IMR-90 (cell line): Measurements from ENCODE around the gene KLF9. TPM values are rescaled to one million over a fixed set of nuclear protein-coding genes. Genes with fewer than 3 reads are reported as not detected.

Source experiments
- ATAC-seq: fragments of 200-7000 bp; cut with Tn5 transposase; 2 replicates; pipeline ENCODE4 v1.9.1; 2020; ENCODE audit warnings: low read depth, mild to moderate bottlenecking, moderate library complexity
- BruUV-seq: library from RNA; stranded (reverse); fragments of 400-500 nt; replicated peaks from 2 replicates; lab custom pipeline; 2021; lab: Mats Ljungman, UMichigan
- CTCF ChIA-PET: fragments of 300-600 bp; formaldehyde crosslinking; extraction: SDS; loops from one replicate; lab custom pipeline; 2021; ENCODE audit warnings: antibody characterized with exemption; lab: Yijun Ruan, JAX
- POLR2A ChIA-PET: fragments of 300-600 bp; sonication (Branson Sonifier 250); formaldehyde crosslinking; loops from one replicate; lab custom pipeline; 2022; ENCODE audit warnings: antibody characterized with exemption; ENCODE audit not compliant: unreplicated experiment; lab: Charles Lee
- DNase-seq: peaks from one replicate; pipeline ENCODE4 v3.0.0; 2013
- H2AFZ ChIP-seq: replicated peaks from 2 replicates; pipeline ENCODE3; 2013; ENCODE audit warnings: low read length, mild to moderate bottlenecking; ENCODE audit not compliant: poor library complexity
- H2AK5ac ChIP-seq: 2 replicates; pipeline ENCODE4 v1.6.1; 2013; ENCODE audit warnings: low read depth, low read length, inconsistent platforms
- H2AK9ac ChIP-seq: replicated peaks from 2 replicates; pipeline ENCODE3; 2013; ENCODE audit warnings: mild to moderate bottlenecking, low read depth, low read length, moderate library complexity; ENCODE audit not compliant: poor library complexity
- H2BK120ac ChIP-seq: 2 replicates; pipeline ENCODE4 v1.6.1; 2013; ENCODE audit warnings: low read depth, low read length, inconsistent platforms
- H2BK15ac ChIP-seq: 3 replicates; pipeline ENCODE4 v1.6.1; 2013; ENCODE audit warnings: low read depth, low read length, inconsistent platforms
- H2BK20ac ChIP-seq: 2 replicates; pipeline ENCODE4 v1.6.1; 2013; ENCODE audit warnings: low read depth, mild to moderate bottlenecking, inconsistent platforms, low read length, moderate library complexity
- H2BK5ac ChIP-seq: 2 replicates; pipeline ENCODE4 v1.6.1; 2013; ENCODE audit warnings: mild to moderate bottlenecking, low read depth, low read length, inconsistent platforms; ENCODE audit not compliant: poor library complexity, severe bottlenecking
- H3K14ac ChIP-seq: replicated peaks from 2 replicates; pipeline ENCODE4 v1.6.1; 2013; ENCODE audit warnings: low read depth, low read length, inconsistent platforms
- H3K18ac ChIP-seq: 2 replicates; pipeline ENCODE4 v1.6.1; 2013; ENCODE audit warnings: low read depth, low read length, control low read depth
- H3K23ac ChIP-seq: 2 replicates; pipeline ENCODE4 v1.6.1; 2013; ENCODE audit warnings: low read depth, low read length, inconsistent platforms
- H3K27ac ChIP-seq: 2 replicates; pipeline ENCODE4 v1.5.1; 2013; ENCODE audit warnings: mild to moderate bottlenecking, control low read depth, low read length; ENCODE audit not compliant: insufficient read depth
- H3K27me3 ChIP-seq: 2 replicates; pipeline ENCODE4 v1.6.1; 2013; ENCODE audit warnings: low read length; ENCODE audit not compliant: control insufficient read depth, insufficient read depth
- H3K36me3 ChIP-seq: 2 replicates; pipeline ENCODE4 v1.6.1; 2013; ENCODE audit warnings: low read length, mixed read lengths; ENCODE audit not compliant: control insufficient read depth, insufficient read depth
- H3K4ac ChIP-seq: 2 replicates; pipeline ENCODE4 v1.6.1; 2013; ENCODE audit warnings: low read depth, low read length, inconsistent platforms
- H3K4me1 ChIP-seq: 2 replicates; pipeline ENCODE4 v1.6.1; 2013; ENCODE audit warnings: low read length, mixed read lengths; ENCODE audit not compliant: control insufficient read depth, insufficient read depth
- H3K4me2 ChIP-seq: 2 replicates; pipeline ENCODE4 v1.6.1; 2013; ENCODE audit warnings: low read depth, mild to moderate bottlenecking, control low read depth, low read length, moderate library complexity
- H3K4me3 ChIP-seq: 2 replicates; pipeline ENCODE4 v1.5.1; 2013; ENCODE audit warnings: low read depth, mild to moderate bottlenecking, control low read depth, low read length, moderate library complexity; ENCODE audit not compliant: insufficient read depth
- H3K56ac ChIP-seq: 2 replicates; pipeline ENCODE4 v1.6.1; 2013; ENCODE audit warnings: low read length, inconsistent platforms; ENCODE audit not compliant: insufficient read depth; ENCODE audit errors: extremely low read depth
- H3K79me1 ChIP-seq, 2 experiments: 2 replicates each; pipeline ENCODE4 v1.6.1; 2013; ENCODE audit warnings: low read length in 2 of 2, inconsistent platforms in 1 of 2, low read depth in 1 of 2
- H3K9ac ChIP-seq: 2 replicates; pipeline ENCODE4 v1.6.1; 2013; ENCODE audit warnings: low read depth, low read length, control low read depth
- H3K9me1 ChIP-seq: 2 replicates; pipeline ENCODE4 v1.6.1; 2013; ENCODE audit warnings: low read length, inconsistent platforms; ENCODE audit not compliant: insufficient read depth
- H3K9me3 ChIP-seq: 2 replicates; pipeline ENCODE4 v1.6.1; 2013; ENCODE audit warnings: low read length; ENCODE audit not compliant: control insufficient read depth, insufficient read depth
- H4K20me1 ChIP-seq: 2 replicates; pipeline ENCODE4 v1.6.1; 2013; ENCODE audit warnings: low read length, inconsistent platforms; ENCODE audit not compliant: insufficient read depth
- H4K5ac ChIP-seq: 2 replicates; pipeline ENCODE4 v1.6.1; 2013; ENCODE audit warnings: mild to moderate bottlenecking, low read depth, low read length, control low read depth
- H4K8ac ChIP-seq, 2 experiments: 2 replicates each; pipeline ENCODE4 v1.6.1; 2013; ENCODE audit warnings: low read depth in 2 of 2, low read length in 2 of 2, control low read depth in 1 of 2, inconsistent platforms in 1 of 2
- H4K91ac ChIP-seq: 2 replicates; pipeline ENCODE4 v1.6.1; 2013; ENCODE audit warnings: low read depth, low read length, inconsistent platforms; ENCODE audit not compliant: insufficient read depth
- BHLHE40 ChIP-seq: fragments of 150-350 bp; IDR thresholded peaks from 2 replicates; pipeline ENCODE4 v1.6.1; 2016; ENCODE audit warnings: mild to moderate bottlenecking, low read depth, low read length
- CEBPB ChIP-seq: IDR thresholded peaks from 2 replicates; pipeline ENCODE4 v1.6.1; 2012; ENCODE audit warnings: low read depth, low read length, improper control_type of control experiment
- CHD1 ChIP-seq: IDR thresholded peaks from 2 replicates; pipeline ENCODE4 v1.6.1; 2012; ENCODE audit warnings: low read depth, low read length, improper control_type of control experiment
- FOS ChIP-seq: fragments of 150-350 bp; IDR thresholded peaks from 2 replicates; pipeline ENCODE4 v1.6.1; 2016; ENCODE audit warnings: low read depth, low read length
- MAFK ChIP-seq: IDR thresholded peaks from 2 replicates; pipeline ENCODE4 v1.6.1; 2012; ENCODE audit warnings: low read depth, low read length, improper control_type of control experiment
- MAZ ChIP-seq: IDR thresholded peaks from 2 replicates; pipeline ENCODE4 v1.6.1; 2012; ENCODE audit warnings: low read depth, mild to moderate bottlenecking, low read length, improper control_type of control experiment, moderate library complexity, borderline replicate concordance
- MXI1 ChIP-seq: IDR thresholded peaks from 2 replicates; pipeline ENCODE4 v1.6.1; 2012; ENCODE audit warnings: low read depth, mild to moderate bottlenecking, low read length, moderate library complexity, borderline replicate concordance
- NFE2L2 ChIP-seq: fragments of 150-350 bp; IDR thresholded peaks from 2 replicates; pipeline ENCODE4 v1.6.1; 2016; ENCODE audit warnings: low read depth, mild to moderate bottlenecking, low read length
- POLR2A ChIP-seq: IDR thresholded peaks from 2 replicates; pipeline ENCODE4 v1.6.1; 2012; ENCODE audit warnings: mild to moderate bottlenecking, low read depth, low read length
- RAD21 ChIP-seq: IDR thresholded peaks from 2 replicates; pipeline ENCODE4 v1.6.1; 2012; ENCODE audit warnings: low read length, improper control_type of control experiment
- RCOR1 ChIP-seq: IDR thresholded peaks from 2 replicates; pipeline ENCODE4 v1.6.1; 2012; ENCODE audit warnings: mild to moderate bottlenecking, low read length, improper control_type of control experiment; ENCODE audit not compliant: insufficient replicate concordance
- RFX5 ChIP-seq: IDR thresholded peaks from 2 replicates; pipeline ENCODE4 v1.8.0; 2012; ENCODE audit warnings: low read depth, mild to moderate bottlenecking, low read length, moderate library complexity
- SMC3 ChIP-seq: fragments of 150-350 bp; IDR thresholded peaks from 2 replicates; pipeline ENCODE4 v1.6.1; 2016; ENCODE audit warnings: low read depth, mild to moderate bottlenecking, antibody characterized with exemption, low read length, moderate library complexity
- WGBS, 2 experiments: methylation state at CpG; one replicate each; pipeline versions ENCODE4 v1.1.5 to v1.1.7; 2013; ENCODE audit warnings: missing lambda C conversion rate in 2 of 2; ENCODE audit not compliant: insufficient read length in 1 of 2; ENCODE audit errors: extremely low coverage in 2 of 2; 5-methylcytosine and 5-hydroxymethylcytosine counted together
- dilution Hi-C: fragments of 300-500 bp; cut with HindIII; formaldehyde crosslinking; loops from one replicate; pipeline ENCODE4 v1.14.3; 2018; ENCODE audit warnings: low sequenced_read_pairs; ENCODE audit not compliant: unreplicated experiment
- in situ Hi-C: fragments of 300-500 bp; cut with MboI; formaldehyde crosslinking; loops from 3 replicates; pipeline ENCODE4 v1.14.3; 2019; ENCODE audit warnings: low sequenced_read_pairs, inconsistent platforms, mixed read lengths
- intact Hi-C: fragments of 100-400 bp; cut with micrococcal nuclease; formaldehyde crosslinking; loops from 2 replicates; pipeline ENCODE4 v1.10.0; 2022
- polyA plus RNA-seq, 3 experiments: library from polyadenylated mRNA; depleted of rRNA; stranded (reverse); fragments of >200 nt; gene quantifications; 2 replicates each; pipeline ENCODE4 v1.2.3, GENCODE V29; 2012; ENCODE audit warnings: low replicate concordance in 1 of 3
- total RNA-seq: library from RNA; depleted of rRNA; stranded (reverse); fragments of >200 nt; gene quantifications from 2 replicates; pipeline ENCODE4 v1.2.3, GENCODE V29; 2012
- TF ChIP-seq, protein P1 (sequence below): conservative IDR thresholded peaks from 2 replicates; pipeline ENCODE4 v1.5.1; 2012; ENCODE audit warnings: mild to moderate bottlenecking, low read depth, low read length, improper control_type of control experiment
- TF ChIP-seq, protein P2 (sequence below): fragments of 150-350 bp; IDR thresholded peaks from 2 replicates; pipeline ENCODE4 v1.6.1; 2017; ENCODE audit warnings: mild to moderate bottlenecking, antibody characterized with exemption, low read length, low read depth
- TF ChIP-seq, protein P3 (sequence below): fragments of 150-350 bp; IDR thresholded peaks from 2 replicates; pipeline ENCODE4 v1.6.1; 2016; ENCODE audit warnings: low read depth, mild to moderate bottlenecking, low read length, moderate library complexity, borderline replicate concordance

Gene KLF9
- total and polyA plus RNA-seq, 2 of the 4 experiments (the other 2 are of a cell fraction), result 4.1 to 7.5 TPM

DNA sequence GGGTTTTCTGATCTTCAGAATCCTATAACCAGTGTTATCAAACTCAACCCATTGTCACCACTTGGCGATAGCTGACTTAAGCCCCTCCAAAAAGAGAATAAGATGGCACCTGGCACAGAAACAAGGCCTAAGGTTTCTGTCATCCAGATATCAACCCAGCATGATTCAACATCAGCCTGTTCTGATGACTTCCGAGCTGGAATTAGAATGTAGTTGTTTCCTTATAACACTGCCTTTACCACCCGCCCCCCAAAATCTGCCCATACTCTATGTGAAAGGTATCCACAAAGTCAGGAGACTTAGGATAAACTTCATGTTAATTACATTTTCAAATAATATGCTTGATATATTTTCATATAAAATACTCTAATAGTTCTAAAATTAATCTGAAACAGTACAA is 5.2 kb downstream of the KLF9 start:
- Histone ChIP-seq H3K4ac (peak overlapping the region; percentile 17; the same call in 1 of the 2 replicates), H3K9ac (no peak overlapping the region), H3K4me1 (peaks cover 25% of the 10 kb centered on the region), H4K5ac (no peak overlapping the region), H2BK5ac (no peak overlapping the region), H3K9me1 (peaks cover 28% of the 10 kb centered on the region), H3K18ac (no peak overlapping the region), H2AK5ac (no peak overlapping the region), H2AK9ac (no peak overlapping the region), H3K14ac (no peak overlapping the region), H4K8ac (no peak overlapping the region), H4K20me1 (peaks cover 30% of the 10 kb centered on the region), H3K23ac (peak overlapping the region; percentile 40; the same call in 1 of the 2 replicates), H3K56ac (no peak overlapping the region), H2BK15ac (no peak overlapping the region), H3K9me3 (no peaks in the 10 kb centered on the region), H2AFZ (no peak overlapping the region), H3K27me3 (no peaks in the 10 kb centered on the region), H3K4me3 (no peak overlapping the region), H2BK120ac (no peak overlapping the region), H3K27ac (no peak overlapping the region), H3K4me2 (no peak overlapping the region; the same call in 1 of the 2 replicates), H4K91ac (peak overlapping the region; percentile 13; the same call in 1 of the 2 replicates), H2BK20ac (no peak overlapping the region), H3K36me3 (0 out of 2 replicates have a peak, but pooled peaks cover 3% of the 10 kb centered on the region), H3K79me1 (peaks cover 7 to 75% of the 10 kb centered on the region in 2 experiments; a peak in 3 of 4 replicates)
- no CpG with 5 or more reads among the region's 3 CpGs for WGBS, 2 experiments
- BruUV-seq, result no TSS peak
- in situ Hi-C loops, result loop anchor here (5.0 kb wide), 1 partner anchor 57 kb away; no protein-coding TSS in a partner anchor
- intact Hi-C loops, result loop anchor here (5.0 kb wide), 1 partner anchor 287 kb away; no protein-coding TSS in a partner anchor
- no peak for ATAC-seq
- dilution Hi-C loops, result no loop called here
- TF ChIP-seq FOS (no peak), RCOR1 (no peak), POLR2A (no peak), NFE2L2 (no peak), CEBPB (no peak), CHD1 (no peak), RFX5 (no peak), BHLHE40 (no peak), MAFK (no peak), MXI1 (no peak), RAD21 (no peak), SMC3 (no peak), MAZ (no peak)
- TF ChIP-seq, protein P1, sequence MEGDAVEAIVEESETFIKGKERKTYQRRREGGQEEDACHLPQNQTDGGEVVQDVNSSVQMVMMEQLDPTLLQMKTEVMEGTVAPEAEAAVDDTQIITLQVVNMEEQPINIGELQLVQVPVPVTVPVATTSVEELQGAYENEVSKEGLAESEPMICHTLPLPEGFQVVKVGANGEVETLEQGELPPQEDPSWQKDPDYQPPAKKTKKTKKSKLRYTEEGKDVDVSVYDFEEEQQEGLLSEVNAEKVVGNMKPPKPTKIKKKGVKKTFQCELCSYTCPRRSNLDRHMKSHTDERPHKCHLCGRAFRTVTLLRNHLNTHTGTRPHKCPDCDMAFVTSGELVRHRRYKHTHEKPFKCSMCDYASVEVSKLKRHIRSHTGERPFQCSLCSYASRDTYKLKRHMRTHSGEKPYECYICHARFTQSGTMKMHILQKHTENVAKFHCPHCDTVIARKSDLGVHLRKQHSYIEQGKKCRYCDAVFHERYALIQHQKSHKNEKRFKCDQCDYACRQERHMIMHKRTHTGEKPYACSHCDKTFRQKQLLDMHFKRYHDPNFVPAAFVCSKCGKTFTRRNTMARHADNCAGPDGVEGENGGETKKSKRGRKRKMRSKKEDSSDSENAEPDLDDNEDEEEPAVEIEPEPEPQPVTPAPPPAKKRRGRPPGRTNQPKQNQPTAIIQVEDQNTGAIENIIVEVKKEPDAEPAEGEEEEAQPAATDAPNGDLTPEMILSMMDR, result no peak
- TF ChIP-seq, protein P2, sequence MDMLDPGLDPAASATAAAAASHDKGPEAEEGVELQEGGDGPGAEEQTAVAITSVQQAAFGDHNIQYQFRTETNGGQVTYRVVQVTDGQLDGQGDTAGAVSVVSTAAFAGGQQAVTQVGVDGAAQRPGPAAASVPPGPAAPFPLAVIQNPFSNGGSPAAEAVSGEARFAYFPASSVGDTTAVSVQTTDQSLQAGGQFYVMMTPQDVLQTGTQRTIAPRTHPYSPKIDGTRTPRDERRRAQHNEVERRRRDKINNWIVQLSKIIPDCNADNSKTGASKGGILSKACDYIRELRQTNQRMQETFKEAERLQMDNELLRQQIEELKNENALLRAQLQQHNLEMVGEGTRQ, result no peak
- TF ChIP-seq, protein P3, sequence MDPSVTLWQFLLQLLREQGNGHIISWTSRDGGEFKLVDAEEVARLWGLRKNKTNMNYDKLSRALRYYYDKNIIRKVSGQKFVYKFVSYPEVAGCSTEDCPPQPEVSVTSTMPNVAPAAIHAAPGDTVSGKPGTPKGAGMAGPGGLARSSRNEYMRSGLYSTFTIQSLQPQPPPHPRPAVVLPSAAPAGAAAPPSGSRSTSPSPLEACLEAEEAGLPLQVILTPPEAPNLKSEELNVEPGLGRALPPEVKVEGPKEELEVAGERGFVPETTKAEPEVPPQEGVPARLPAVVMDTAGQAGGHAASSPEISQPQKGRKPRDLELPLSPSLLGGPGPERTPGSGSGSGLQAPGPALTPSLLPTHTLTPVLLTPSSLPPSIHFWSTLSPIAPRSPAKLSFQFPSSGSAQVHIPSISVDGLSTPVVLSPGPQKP, result no peak
- CTCF ChIA-PET, result interaction anchor here (1.0 kb wide), 1 partner anchor 193 kb away, joined by 3 read pairs; no protein-coding TSS in a partner anchor
- no peak for DNase-seq
- POLR2A ChIA-PET, result no interaction called here
